Measurements from ENCODE around the gene IQCC.
A peak's percentile ranks its signal among the peaks of the same experiment; 100 is the strongest.

The IQCC gene

DNA sequence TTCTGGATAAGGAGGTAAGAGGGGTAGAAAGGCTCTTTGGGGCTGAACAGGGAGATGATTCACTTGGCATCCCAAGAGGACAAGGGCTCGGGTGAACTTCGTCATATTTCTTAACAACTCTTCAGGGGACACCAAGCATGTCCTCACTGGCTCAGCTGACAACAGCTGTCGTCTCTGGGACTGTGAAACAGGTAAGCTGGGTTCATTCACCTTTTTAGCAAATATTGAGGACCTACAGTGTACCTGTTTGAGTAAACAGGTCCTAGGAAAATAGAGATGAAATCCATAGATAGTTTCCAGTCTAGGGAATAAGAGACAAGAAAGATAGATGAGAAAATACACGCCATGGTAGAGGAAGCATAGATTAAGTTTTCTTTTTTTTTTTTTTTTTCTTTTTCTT, 18.8 kb downstream of the IQCC start:
- DNase-seq = no peak

DNA sequence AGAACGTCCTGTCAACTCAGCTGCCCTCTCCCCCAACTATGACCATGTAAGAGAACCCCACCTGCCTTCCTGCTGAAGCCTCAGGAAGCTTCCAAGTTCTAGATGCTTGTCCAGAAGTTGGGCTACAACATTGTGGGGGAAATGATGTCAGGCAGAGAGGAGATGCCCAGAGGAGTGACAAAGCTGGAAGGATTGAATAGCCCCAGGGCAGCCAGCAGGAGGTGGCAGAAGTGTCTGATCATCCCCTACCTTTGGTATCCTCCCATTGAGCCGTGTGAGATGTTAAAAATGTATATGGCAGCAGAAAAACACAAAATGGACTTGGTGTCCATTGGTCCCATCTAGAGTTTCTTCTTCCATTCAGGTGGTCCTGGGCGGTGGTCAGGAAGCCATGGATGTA, 23.3 kb downstream of the IQCC start:
- DNase-seq = no peak

DNA sequence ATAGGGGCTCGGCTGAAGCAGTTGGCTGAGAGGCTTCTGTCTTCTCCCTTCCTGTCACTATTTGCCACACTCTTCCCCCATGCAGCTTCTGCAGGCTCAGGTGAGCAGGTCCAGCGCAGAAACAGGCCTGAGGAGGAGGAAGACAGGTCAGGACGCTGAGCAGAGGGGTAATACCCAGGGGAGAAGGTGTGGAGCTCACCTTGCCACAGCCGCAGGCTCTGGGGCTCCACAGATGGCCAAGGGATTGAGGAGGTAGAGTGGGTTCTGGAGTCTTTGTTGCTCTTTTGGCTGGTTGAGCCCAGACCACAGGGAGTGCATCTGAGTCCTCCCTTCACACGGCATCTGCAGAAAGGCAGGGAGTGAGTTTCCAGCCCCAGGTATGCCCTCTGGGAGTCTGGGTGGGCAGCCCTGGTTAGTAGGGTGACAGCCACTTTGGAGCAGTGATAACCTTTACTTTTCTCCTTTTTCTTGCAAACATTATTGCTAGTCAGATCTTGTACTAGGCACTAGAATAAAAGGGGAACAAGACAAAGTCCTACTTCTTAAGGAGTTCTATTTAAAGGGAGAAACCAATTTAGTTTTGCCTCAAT, 26.5 kb downstream of the IQCC start:
- DNase-seq = no peak

DNA sequence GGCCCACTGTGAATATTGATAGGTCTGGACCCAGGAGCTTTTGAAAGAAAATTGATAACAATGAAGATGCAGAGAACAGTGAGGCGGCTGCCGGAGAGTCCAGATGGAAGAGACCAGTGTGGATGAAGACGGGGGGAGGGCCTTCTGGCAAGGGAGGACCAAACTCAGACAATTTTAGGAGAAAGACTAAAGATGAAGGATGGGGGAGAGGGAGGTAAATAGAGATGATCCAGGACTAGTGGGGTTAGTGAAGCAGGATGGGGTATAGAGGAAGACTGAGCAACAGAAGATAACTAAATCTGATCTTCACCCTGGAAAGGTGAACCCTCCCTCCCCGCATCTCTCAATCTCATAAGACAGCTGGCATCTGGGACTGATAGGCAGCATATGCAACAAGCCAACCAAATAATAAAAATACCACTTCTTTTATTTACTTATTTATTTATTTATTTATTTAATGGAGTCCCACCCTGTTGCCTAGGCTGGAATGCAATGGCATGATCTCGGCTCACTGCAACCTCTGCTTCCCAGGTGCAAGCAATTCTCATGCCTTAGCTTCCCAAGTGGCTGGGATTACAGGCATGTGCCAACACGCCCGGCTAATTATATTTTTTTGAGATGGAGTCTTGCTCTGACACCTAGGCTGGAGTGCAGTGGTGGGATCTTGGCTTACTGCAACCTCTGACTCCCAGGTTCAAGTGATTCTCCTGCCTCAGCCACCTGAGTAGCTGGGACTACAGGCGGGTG, 27.3 kb downstream of the IQCC start:
- no peak for DNase-seq

DNA sequence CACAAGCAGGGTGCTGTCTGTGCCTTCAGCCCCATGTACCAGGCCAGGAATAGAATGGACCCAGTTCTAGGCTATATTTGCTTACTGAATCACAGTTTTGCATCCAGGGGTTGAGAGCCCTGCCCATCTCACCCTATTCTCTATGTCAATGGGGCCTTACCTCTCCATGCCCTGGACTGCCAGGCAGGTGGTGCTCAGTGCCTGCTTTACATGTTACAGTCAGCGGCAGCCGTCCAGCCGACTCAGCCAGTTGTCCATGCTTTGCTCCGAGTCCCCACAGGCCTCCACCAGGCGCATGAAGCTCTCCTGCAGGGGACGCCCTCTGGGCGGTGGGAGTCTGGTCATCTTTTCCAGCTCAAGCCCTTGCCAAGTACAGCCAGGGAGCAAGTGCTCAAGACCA, 29.3 kb downstream of the IQCC start:
- DNase-seq = no peak

DNA sequence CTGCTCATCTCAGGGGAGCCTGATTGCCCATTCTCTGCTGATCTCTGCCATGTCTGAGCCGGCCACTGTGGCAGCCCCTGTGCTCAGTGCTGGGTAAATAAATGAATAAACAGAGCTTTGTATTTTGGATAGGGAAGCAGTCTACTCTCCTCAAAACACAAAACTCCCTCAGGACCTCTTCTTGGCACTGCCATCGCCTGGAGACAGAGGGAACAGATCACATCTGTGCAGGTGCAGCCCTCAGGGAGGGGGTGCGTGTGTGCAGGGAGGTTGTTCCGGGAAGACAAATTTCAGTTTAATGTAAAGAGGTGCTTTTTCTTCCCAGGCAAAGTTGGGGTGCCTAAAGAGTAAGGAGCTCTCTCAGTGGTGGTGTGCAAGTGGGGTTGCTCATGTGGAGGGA, 33.9 kb downstream of the IQCC start:
- DNase-seq = no peak

DNA sequence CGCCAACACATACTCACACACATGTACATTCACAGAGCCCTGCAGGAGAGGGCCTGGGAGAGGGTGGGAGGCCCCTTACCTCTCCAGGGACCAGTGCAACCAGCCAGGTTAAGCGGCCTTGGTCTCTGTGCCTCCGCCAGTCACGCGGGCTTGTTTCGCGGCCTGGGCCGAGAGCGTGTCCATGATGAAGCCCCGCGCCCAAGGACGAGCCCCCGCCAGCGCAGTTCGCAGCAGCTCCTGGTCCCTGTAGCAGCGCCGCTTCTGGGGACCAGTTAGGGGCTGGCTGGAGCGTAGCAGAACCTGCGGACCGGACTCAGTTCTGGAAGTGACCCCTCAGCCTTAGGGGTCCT, 34.3 kb downstream of the IQCC start:
- DNase-seq = no peak

DNA sequence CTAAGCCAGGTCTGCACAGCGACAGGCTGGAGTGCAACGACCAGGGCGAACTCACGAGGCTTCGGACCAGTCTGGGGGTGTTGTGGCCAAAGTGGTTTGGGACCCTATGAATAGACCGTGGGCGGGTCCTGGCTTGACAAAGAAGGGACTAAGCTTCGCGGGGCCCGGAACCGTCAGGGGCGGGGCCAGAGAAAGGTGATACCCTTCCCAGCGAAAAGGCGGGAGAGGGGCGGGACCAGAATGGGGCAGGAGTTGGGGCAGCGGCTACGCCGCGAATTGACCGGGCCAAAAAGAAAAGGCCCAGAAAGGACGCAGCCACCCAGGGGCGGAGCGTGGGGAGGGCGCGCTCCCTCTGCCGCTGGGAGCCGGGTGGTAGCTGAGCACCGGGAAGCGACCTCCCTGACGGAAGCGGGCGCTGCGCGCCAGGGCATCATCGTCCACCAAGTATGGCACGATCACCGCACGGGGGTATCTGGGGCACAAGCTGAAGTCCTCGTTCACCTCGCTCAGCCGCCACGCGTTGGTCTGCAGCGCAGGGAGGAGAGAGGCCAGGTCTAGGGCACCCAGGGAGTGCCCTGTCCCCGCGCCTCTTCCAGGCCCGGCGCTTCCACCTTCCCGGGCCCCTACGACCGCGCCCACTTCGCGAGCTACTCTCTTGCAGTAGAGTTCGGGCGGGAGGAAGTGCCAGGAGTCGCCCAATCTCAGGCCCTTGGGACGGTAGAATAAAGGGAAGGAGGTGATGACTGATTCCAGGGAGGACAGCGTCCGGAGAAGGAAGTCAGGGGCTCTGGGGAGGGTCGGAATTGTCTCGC, 34.9 kb downstream of the IQCC start:
- DNase-seq = peak; percentile 55

DNA sequence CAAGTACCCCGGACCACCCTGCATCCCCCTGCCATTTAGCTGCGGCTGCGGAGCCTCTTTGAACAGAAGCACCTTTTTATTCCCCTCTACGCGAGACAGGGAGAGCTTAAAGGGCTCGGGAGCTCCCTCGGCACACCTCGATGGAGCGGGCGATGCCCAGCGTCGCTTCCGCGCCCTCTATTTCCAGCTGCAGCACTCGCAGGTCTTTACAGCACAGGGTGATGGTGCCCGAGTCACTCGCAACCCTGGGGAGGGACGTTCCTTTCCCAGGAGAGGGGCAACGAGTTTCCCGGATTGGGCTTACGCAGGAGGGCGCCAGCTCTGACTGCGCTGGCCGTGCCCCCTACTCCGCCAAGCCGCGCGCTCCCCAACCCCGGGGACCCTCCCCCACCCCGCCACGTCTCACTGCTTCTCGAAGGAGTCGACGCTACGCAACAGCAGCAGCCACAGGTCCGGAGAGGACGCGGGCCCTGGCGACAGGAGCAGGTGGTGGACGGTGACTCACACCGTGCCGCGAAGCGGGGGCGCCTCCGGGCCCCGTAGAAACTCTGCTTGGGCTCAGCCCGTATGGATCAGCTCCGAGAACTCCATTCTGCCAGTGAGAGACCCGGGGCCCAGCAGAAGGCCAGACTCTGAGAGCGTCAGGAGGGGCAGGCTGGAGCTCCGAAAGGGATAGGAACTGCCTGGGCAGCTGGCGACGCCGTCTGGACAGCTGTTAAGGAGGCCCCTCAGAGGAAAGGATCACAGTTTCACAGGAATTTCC, 35.7 kb downstream of the IQCC start:
- DNase-seq = no peak

DNA sequence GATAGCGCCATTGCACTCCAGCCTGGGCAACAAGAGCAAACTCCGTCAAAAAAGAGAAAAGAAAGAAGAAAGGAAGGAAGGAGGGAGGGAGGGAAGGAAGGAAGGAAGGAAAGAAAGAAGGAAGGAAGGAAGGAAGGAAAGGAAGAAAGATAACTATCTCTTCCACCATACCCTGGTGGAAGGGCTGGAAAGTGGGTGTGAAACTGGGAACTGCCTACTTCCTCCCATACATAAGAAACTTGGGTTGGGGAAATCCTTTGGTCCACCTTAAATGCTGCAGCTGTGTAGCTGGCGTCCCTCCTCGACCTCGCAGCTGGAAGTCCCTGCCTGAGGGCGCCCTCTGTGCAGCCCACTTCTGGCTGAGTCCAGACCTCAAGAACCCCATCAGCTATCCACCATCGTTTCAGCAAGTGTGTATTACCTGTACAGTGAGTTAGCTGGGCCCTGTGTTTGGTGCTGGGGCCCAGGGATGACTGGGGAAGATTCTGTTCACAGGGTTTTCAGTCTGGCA, 36.9 kb downstream of the IQCC start:
- no peak for DNase-seq

DNA sequence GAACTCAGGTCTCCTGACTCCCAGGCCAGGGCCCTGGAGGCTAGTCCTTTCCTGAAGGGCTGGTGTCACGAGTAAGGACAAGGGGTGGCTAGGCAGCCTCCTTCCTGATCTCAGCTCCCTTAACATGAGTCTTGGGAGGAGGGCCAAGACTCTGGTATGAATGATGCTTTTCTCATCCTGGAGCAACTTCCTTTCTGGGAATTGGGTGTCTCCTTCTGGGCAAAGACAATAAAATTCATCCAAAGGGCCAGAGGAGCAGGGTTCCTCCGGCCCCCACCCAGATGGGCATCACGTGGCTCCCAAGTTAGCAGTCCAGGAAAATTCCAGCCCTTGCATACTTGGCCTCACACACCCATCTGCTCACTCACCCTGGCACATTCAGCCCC, 41.4 kb downstream of the IQCC start, which contains the start of gene FAM167B:
Gene FAM167B, plus strand, starts transcription at position 335 of the 386 bp plus-strand sequence. CDS start 200 bp downstream, outside the sequence.
- no peak for DNase-seq

DNA sequence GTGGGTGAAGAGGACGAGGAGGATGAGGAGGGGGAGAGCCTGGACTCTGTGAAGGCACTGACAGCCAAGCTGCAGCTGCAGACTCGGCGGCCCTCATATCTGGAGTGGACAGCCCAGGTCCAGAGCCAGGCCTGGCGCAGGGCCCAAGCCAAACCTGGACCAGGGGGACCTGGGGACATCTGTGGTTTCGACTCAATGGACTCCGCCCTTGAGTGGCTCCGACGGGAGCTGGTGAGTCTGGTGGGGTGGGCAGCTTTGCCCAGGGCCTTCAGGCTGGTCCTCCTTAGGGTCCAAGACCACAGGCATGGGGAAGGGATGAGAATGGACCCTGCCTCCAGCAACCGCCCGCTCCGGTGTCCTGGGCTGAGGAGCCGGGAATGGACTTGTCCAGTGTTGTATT, 42.0 kb downstream of the IQCC start:
- DNase-seq = no peak

DNA sequence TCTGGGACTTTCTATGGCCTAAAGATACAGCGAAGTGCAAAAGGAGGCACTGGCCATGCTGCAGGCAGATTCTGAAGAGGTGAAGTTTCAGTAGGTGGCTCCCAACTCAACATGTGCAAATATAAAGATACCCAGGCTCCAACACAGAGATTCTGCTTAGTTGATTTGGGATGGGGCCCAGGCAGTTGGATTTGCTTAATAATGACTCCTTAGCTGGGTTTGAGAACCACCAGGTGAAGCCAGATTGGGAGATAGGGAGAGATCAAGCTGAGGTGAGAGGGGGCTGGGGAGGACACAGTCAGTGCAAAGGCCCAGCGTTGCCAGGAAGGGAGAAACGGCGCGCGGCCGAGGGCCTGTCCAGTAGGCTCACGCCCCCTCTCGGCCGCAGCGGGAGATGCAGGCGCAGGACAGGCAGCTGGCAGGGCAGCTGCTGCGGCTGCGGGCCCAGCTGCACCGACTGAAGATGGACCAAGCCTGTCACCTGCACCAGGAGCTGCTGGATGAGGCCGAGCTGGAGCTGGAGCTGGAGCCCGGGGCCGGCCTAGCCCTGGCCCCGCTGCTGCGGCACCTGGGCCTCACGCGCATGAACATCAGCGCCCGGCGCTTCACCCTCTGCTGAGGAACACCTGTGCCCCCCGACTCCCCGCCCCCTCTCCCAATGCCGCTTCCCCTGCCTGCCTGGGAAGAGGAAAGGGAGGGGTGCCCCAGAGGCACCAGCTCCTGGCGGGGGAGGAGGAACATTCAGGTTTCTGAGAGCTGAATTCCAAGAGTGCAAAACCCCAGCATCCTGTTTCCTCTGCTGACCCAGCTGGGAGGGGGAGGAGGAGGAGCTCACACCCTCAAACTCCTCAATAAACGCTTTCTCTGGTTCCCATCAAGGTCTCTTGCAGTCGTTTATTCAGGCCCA, 42.8 kb downstream of the IQCC start:
- peak; percentile 57 for DNase-seq

DNA sequence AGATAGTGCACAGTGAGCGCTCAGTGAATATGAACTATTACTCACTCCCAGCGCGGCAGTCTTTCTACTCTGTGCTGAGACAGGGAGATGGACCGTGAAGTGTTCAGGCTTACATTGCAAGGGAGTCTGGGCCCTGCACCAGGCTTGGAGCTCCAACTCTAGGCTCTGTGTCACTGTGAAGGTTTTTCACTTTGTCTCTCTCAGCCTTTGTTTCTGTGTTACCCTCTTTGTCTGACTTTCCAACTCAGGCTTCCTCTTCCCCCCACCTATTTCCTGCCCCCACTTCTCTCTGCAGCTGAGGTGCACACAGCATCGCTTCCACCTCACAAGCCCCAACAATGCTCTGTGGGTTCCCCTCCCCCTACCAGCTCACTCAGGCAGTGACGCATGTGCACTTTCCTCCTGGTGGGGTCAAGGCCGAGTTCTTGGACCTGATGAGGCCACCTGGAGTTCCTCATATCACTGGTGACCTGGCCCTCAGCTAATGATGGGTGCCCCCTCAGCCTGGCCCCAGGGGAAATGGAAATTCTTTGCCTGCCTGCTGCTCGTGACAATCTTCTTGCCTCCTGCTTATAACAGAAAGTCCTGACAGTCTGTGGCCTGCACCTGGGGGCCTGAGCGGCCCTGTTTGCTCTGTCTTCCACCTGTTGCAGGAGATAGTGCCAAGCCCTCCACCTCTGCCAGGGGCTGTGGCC, 44.5 kb downstream of the IQCC start:
- DNase-seq = peak; percentile 56

DNA sequence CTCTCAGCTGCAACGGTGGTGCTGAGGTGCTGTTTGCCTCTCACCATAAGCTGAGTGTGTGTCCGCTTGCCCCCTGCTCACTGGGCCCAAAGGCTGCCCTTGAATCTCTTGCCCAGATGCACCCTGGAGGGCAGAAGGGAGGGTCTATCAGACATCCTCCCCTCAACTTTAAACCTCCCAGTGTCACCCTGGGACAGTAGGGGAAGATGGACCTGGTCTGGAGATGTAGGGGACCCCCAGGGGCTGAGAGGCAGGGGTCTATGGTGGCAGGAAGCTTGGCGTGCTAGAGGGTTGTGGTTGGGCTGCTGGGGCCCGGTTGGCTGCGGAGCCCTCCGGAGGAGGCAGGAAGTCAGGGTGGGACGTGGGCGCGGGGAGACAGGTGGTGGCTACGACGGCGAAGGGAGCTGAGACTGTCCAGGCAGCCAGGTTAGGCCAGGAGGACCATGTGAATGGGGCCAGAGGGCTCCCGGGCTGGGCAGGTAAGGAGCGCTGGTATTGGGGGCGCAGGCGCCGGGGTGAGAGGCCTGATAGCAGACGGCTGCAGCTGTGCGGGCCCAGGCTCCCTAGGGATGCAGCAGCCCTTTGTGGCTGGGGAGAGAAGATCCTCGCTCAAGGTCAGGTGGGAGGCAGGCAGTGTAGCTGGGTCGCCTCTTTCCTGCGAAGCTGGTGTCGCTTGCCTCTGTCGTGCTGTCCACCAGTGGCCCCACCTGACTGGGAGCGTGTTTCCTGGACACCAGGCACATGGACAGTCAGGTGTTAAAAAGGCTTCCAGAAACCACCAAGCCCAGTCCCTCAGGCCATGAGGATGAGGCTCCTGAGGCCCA, 45.6 kb downstream of the IQCC start, which contains the start of gene LCK:
Gene LCK, plus strand, starts transcription at position 373 of the 824 bp plus-strand sequence. CDS start 23,065 bp downstream, outside the sequence.
- DNase-seq = no peak

DNA sequence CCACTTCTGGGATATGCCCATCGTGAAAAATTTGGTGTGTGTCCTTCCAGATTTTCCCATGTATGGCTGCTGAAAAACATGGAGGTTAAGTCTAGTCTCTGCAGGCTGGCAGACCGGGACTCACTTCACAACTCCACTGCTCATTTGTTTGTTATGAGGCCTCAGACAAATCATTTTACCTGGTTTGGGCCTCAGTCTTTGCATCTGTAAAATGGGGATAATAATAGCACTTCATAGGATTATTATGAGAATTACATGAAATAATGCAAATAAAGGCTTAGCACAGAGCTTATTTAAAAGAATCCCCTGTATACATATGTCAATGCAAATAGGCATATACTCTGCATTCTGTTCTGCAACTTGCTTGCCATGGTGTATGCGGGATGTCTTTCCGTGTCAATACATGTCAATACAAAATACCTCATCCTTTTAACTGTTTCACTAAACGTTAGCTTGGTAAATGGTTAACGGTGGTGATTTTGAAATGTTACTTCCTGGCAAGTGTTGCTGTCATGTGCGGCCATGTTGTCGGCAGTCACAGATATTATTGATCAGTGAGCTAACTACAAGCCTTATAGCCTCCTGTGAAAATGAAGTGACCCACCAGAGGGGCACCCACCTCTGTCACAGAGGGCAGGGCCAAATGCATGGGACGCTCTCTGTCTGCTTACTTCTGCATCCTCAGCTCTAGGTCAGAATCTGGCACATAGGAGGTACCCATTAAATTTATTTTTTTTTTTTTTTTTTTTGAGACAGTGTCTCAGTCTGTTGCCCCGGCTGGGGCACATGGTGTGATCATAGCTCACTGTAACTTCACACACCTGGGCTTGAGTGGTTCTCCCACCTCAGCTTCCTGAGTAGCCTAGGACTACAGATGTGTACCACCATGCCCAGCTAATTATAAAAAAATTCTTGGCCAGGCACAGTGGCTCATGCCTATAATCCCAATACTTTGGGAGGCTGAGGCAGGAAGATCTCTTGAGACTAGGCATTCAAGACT, 49.9 kb downstream of the IQCC start:
- DNase-seq = no peak

DNA sequence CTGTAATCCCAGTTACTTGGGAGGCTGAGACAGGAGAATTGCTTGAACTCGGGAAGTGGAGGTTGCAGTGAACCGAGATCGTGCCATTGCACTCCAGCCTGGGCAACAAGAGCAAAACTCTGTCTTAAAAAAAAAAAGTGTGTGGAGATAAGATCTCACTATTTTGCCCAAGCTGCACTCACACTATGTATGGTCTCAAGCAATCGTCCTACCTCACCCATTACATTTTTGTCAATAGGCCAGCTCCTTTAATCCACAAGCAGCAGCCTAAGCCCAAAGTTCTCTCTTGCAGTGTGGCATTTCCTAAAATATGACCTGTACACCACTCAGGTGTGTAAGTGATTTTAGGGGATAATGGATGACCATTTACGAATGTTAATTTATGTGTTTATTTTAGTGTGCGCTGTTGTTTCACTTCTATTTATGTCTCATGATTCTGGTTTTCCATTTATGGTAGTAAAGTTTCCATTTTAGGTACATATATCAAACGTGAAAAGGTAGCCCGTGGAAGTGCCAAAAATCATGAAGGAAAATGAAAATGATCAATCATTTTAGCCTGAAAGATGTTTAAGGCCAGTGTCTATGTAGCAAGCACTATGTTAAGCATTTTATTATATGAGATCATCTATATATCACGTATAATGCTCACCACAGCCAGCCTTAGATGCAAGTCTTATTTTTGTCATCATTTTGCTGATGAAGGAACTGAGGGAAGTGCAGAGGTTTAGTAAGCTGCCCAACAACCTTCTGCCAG, 51.2 kb downstream of the IQCC start:
- DNase-seq = no peak

DNA sequence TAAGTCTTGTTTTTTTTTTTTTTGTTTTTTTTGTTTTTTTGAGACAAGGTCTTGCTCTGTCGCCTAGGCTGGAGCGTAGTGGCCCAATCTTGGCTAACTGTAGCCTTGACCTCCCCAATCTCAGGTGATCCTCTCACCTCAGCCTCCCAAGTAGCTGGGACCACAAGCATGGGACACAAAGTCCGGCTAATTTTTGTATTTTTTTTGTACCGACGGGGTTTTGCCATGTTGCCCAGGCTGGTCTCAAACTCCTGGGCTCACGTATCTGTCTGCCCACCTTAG, 51.7 kb downstream of the IQCC start:
- no peak for DNase-seq
